OCI-LY1 (cell line): Measurements from ENCODE around the gene ZNF366.

ENCODE experiments used
- CTCF ChIP-seq: fragments of 200-600 bp; sonication (generic), shearing (Covaris generic); IDR thresholded peaks from 2 replicates; pipeline ENCODE4 v1.5.1; 2017; ENCODE audit warnings: mild to moderate bottlenecking, antibody characterized with exemption, low read length, moderate library complexity, mixed read lengths
- EZH2 ChIP-seq: fragments of 200-600 bp; sonication (generic), shearing (Covaris generic); IDR thresholded peaks from 2 replicates; pipeline ENCODE4 v1.8.0; 2017; ENCODE audit warnings: borderline replicate concordance, mixed run types, mild to moderate bottlenecking, antibody characterized with exemption, low read length, moderate library complexity, mixed read lengths

- no peak for TF ChIP-seq CTCF
- no peak for TF ChIP-seq EZH2
Observed at GRCh38 chr5:72515211-72515610, 8.0 kb upstream of the ZNF366 start.
